Measurements from ENCODE around the gene HMX3. TPM values are rescaled to one million over a fixed set of nuclear protein-coding genes. Genes with fewer than 3 reads are reported as not detected.

HMX3 gene
- total and polyA plus RNA-seq, 2 of the 8 experiments (the other 6 are each of a cell fraction or from before 2014, with no cell fraction given): 0.05 TPM; not detected in 1

DNA sequence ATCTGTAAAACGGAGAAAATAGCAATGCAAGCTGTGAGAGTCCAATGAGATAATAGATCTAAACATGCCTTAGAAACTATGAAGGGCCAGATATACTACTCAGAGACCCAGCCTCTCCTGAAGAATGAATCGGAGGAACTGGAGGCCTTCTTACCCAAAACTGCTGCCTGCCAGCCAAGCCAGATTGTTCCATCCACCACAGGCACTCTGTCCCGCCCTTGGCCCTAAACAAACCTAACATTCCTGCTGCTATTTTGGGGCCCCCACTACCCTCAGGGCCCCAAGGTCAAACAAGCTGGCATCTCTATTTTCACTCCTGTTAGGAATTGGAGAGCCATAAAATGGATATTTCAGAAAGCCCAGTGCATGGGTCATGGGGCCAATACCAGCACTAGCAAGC is 48.0 kb upstream of the HMX3 start:
- Histone ChIP-seq H2BK20ac (ENCODE audit: low read length) (no peak overlapping the region), H3K4me2 (ENCODE audit: insufficient read depth in 1 of 2, low read depth in 2 of 2, low read length in 2 of 2) (no peak overlapping the region), H3K4me1 (replicated peaks in 1 of 4; ENCODE audit: control insufficient read depth in 3 of 4, insufficient read depth in 4 of 4, low read length in 3 of 4) (peaks cover 0 to 3% (median 1%) of the 10 kb centered on the region in 4 experiments; a peak in 1 of 7 replicates), H3K79me1 (ENCODE audit: low read depth, low read length) (no peaks in the 10 kb centered on the region), H3K36me3 (ENCODE audit: control insufficient read depth in 2 of 4, insufficient read depth in 4 of 4, low read length in 3 of 4) (no peaks in the 10 kb centered on the region), H3K79me2 (ENCODE audit: control insufficient read depth in 1 of 2, insufficient read depth in 2 of 2, low read length in 2 of 2) (no peaks in the 10 kb centered on the region), H3K23me2 (ENCODE audit: low read depth, low read length) (peaks cover 3% of the 10 kb centered on the region; the same call in 1 of the 2 replicates), H2BK120ac (replicated peaks; ENCODE audit: low read depth, low read length) (no peak overlapping the region), H3K27ac (ENCODE audit: low read depth, low read length) (no peak overlapping the region), H2AK5ac (ENCODE audit: low read depth, low read length) (no peak overlapping the region), H4K91ac (replicated peaks; ENCODE audit: insufficient read length, low read length) (no peak overlapping the region), H3K4me3 (ENCODE audit: extremely low read depth in 1 of 4, insufficient read depth in 2 of 4, low read depth in 3 of 4, low read length in 4 of 4) (no peak overlapping the region), H3K18ac (ENCODE audit: extremely low read depth, low read length) (no peak overlapping the region), H3K27me3 (replicated peaks in 1 of 4; ENCODE audit: control insufficient read depth in 3 of 4, extremely low read depth in 1 of 4, insufficient read depth in 3 of 4, low read length in 3 of 4) (no peaks in the 10 kb centered on the region), H2AFZ (ENCODE audit: low read length) (no peak overlapping the region), H2BK5ac (ENCODE audit: low read depth, low read length) (no peak overlapping the region), H4K20me1 (replicated peaks in 1 of 2; ENCODE audit: control insufficient read depth in 1 of 2, insufficient read depth in 2 of 2, low read length in 2 of 2) (no peaks in the 10 kb centered on the region), H3K9me3 (ENCODE audit: insufficient read depth in 2 of 2, low read depth in 1 of 2, low read length in 1 of 2) (no peaks in the 10 kb centered on the region), H4K8ac (ENCODE audit: extremely low read depth, insufficient read depth, low read length) (no peak overlapping the region), H2BK12ac (ENCODE audit: low read depth, low read length) (no peak overlapping the region), H2BK15ac (ENCODE audit: low read length) (no peak overlapping the region), H3K4ac (replicated peaks; ENCODE audit: insufficient read length, low read depth, low read length) (no peak overlapping the region), H4K5ac (ENCODE audit: insufficient read length, low read depth, low read length) (no peak overlapping the region), H3K14ac (ENCODE audit: insufficient read length) (no peak overlapping the region), H3K23ac (ENCODE audit: insufficient read length) (no peak overlapping the region), H3K9ac (replicated peaks in 1 of 4; ENCODE audit: extremely low read depth in 1 of 4, low read depth in 3 of 4, low read length in 3 of 4) (no peak overlapping the region), H3K56ac (replicated peaks; ENCODE audit: insufficient read length, low read depth, low read length) (no peak overlapping the region)
- WGBS, 2 experiments (ENCODE audit: extremely low coverage in 1 of 2, insufficient coverage in 1 of 2, insufficient read length in 1 of 2, insufficient replicate concordance in 2 of 2, low coverage in 1 of 2, low lambda C conversion rate in 2 of 2, missing lambda C conversion rate in 1 of 2): 90% methylated on average over 3 of the region's 3 CpGs; no CpG with 5 or more reads in 1 of the 2 experiments
- FAIRE-seq (no peak), DNase-seq (ENCODE audit: low read depth in 1 of 2, low spot score in 2 of 2) (no peak)
- POLR2A ChIA-PET (ENCODE audit: partially characterized antibody): no interaction called here
- TF ChIP-seq POU5F1 (IDR thresholded peaks at IDR 0.05; ENCODE audit: low read depth, low read length): no peak
- TF ChIP-seq NRF1 (IDR thresholded peaks at IDR 0.05; ENCODE audit: low read depth, low read length): no peak
- TF ChIP-seq BRCA1 (IDR thresholded peaks at IDR 0.05; ENCODE audit: low read depth, low read length): no peak
- TF ChIP-seq MAFK (IDR thresholded peaks at IDR 0.05; ENCODE audit: low read depth, low read length): no peak
- no peak for TF ChIP-seq EP300 (IDR thresholded peaks at IDR 0.05; ENCODE audit: borderline replicate concordance in 1 of 2, low read depth in 2 of 2, low read length in 2 of 2)
- no peak for TF ChIP-seq SIN3A (conservative IDR thresholded peaks at IDR 0.05 in 1 of 2, IDR thresholded peaks at IDR 0.05 in 1 of 2; ENCODE audit: low read depth in 1 of 2, low read length in 2 of 2)
- TF ChIP-seq JUN (IDR thresholded peaks at IDR 0.05; ENCODE audit: low read depth, low read length): no peak
- CTCF ChIA-PET (ENCODE audit: partially characterized antibody): interaction anchor here (1.0 kb wide), 2 partner anchors 11 to 371 kb away, joined by 3 read pairs; no protein-coding TSS in a partner anchor
